CD4-positive, alpha-beta T cell treated with Interleukin-4 for 4 hours (primary cell): ENCODE data around the gene POLR1H.

Experiments used
- DNase-seq: peaks from one replicate; pipeline ENCODE4 v3.0.0-alpha.2; 2020

POLR1H gene

DNA sequence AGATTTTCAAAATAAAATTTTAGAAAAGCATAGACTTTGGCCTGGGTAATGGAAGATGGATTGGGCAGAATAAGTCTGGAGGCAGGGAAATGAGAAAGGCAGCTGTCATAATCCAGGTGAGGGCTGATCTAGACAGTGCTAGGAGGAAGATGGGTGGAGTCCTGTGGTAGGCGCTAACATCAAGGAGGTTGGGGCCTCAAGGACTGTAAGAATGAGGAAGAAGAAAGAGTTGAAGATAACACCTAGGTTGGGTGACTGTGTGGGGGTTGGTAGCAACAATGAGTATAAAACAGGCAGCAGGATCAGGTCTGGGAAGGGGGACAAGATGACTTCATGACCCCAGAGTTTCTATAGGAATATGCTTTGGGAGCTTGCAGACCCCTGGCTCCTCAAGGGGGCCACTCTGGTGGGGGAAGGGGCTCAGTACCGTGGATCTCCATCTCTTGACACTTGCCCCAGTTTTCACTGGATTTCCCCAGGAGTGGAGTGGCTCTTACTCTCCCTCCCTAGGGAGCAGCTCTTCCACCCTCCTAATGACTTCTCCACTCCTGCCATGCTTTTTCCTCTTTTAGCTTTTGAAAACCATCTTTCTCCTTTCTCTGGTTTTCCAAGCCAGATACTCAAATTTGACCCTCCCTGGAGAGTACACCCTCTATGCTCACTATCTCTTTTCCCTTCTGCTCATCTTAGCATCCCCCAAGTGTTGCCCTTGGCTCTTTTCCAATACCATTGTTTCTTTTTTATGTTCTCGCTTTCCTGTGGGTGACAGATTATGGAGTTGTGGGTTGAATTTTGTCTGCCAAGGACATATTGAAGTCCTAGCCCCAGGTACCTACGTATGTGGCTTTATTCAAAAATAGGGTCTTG, 37.1 kb downstream of the POLR1H start:
- no peak for DNase-seq

GRCh38 chr6:30100154-30100553, 39.1 kb downstream of the POLR1H start:
- DNase-seq, result no peak

- DNase-seq, result no peak
Measured at GRCh38 chr6:30100585-30101443, 39.7 kb downstream of the POLR1H start.

- DNase-seq, result peak; percentile 48
Measured at GRCh38 chr6:30101444-30102413, 40.7 kb downstream of the POLR1H start.

DNA sequence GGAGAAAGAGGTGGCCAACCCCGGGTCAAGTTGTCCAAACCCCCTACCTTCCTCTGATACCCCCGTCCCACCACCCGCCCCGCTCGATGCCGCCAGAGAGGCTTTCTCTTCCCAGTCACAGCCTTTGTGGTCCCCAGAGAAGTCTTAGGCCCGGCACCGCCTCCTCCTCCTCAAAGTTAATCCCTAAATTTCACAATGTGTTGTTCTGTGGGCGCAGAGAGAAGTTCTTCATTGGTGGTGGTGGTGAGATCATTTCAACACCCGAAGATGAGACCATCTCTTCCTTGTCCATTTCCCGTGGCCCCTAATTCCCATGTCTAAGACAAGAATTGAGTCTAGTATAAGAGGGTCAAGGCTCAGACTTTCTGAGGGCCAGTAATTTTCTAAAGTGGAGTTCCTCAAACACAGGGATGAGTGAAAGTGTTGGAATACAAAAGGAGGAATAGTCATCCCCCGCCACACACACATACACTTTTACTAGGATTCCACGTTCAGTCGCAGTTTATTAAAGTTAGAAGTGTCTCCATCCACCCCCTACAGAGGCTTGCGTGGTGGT, 41.4 kb downstream of the POLR1H start:
- no peak for DNase-seq

DNA sequence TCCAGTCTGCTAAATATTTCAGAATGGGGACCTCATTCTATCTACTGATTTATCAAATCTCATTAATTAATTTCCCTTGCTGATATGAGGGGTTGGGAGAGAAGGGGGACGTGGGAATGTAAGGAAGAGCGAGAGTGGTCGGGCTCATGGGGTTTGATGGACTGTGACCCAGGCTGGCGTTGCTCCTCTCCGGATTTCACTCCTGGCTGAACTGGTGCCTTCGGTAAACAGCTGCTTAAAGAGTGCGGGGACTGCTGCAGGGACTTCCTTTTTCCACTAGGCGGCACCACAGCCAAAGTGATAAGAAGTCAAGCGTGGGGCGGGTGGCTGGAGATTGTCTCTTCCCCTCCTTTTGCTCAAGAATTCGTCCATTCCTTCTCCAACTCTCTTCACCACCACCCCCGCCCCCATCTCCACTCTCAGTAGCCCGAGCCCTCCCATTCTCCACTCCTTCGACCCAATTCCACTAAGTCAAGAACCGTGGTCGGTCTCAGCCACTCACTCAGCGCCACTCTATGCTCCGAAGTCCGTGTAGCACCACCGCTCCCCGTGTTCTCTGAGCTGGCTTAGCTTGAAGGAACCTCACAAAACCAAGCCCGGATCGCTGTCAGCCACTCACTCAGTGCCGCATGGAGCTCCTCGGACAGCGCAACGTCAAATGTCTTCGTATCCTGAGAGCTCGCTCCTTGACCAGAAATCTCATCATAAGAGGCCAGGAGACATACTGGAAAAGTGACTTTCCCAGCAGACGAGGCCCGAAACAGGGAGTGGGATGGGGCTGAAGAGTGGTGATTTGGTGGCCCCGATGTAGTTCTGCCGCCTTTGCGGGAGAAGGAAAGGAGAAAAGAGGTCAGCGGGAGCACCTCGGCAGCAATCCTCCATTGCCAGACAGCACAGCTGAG, 42.2 kb downstream of the POLR1H start:
- peak; percentile 85 for DNase-seq

DNA sequence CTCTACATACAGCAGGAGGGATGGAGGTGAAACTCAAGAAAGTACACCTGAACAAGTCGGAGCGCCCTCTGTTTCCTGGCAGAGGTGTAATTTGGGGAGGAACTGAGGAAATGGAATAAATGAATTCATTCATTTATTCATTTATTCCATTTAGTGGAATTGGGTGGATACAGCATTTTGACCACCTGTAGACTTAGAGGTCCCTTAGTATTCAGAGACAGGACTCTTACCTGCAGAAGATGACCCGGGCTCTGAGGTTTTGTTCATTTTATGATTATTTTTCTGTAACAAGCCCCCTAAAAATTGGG, 42.8 kb downstream of the POLR1H start:
- no peak for DNase-seq

- DNase-seq, result no peak
Measured at GRCh38 chr6:30104661-30105060, 43.6 kb downstream of the POLR1H start.

GRCh38 chr6:30111266-30111856, 50.3 kb downstream of the POLR1H start:
- DNase-seq, result no peak

DNA sequence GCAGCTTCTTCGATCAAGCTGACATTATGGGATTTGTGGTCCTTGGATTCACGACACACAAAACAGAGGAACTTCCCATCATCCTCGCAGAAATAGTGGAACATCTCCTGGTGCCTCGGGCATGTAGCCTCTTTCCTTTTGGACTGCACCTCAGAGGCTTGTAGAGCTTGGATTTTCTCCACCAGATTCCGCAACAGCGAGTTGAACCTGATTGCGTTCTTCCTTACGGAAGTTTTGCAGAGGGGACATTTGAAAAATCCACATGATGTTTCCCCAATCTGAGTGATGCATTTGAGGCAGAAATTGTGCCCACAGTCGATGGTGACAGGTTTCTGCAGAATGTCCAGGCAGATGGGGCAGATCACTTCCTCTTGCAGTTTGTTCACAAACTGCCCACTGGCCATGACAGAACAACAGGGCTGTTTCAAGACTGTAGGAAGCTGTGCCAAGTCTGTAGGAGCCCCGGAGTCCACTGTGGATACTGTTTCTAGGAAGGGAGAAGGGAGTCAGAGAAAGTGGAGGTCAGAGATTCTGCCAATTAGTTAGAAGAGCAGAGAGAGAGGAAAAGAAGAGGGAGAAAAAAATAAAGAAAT, 51.4 kb downstream of the POLR1H start:
- no peak for DNase-seq

DNA sequence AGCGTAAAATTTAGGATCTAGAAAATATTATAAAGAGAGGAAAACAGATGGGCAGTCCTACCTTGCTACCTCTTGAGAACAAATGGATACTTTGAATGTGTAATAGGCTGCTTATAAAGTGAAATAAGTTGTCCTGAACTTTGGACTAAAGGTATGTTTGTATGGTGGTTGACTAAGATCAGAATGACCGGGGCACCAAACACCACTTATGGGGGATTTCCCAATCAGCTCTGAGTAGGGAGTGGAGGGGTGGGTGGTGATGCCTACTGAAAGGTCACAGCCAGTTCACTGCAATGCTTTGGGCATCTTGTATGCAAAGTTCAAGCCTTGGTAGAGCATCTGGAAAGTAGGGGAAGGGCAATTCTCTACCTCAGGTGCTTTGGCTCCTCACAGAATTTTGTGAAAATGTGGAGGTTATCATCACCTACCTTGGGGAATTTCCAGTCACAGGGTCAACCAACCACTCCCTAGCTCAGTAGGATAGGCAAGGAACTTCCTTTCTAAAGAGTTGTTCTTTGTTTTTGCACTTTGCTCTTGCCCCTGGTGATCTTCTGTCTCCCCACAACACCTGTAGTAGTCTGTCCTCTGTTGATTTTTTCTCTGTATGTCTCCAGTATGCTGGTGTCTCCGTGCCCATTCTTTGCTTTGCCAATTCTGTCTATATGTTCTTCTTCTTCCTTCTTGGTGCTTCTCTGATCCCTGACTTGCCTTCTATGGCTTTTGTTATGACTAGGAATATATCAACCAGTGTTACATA, 52.1 kb downstream of the POLR1H start, which contains the start of gene TRIM31:
Gene TRIM31 (minus strand): TSS at position 88 of the 757 bp plus-strand sequence. CDS start 285 bp downstream, outside the sequence.
- no peak for DNase-seq

GRCh38 chr6:30113841-30114240, 52.8 kb downstream of the POLR1H start:
- no peak for DNase-seq
